GM12872 (cell line): ENCODE measurements around the gene IPO13.

Source experiments
- TF ChIP-seq, protein P1 (sequence below): IDR thresholded peaks from 3 replicates; pipeline ENCODE4 v1.5.1; 2011; ENCODE audit warnings: low read depth, mild to moderate bottlenecking, low read length, moderate library complexity; ENCODE audit not compliant: insufficient read depth

IPO13 gene

DNA sequence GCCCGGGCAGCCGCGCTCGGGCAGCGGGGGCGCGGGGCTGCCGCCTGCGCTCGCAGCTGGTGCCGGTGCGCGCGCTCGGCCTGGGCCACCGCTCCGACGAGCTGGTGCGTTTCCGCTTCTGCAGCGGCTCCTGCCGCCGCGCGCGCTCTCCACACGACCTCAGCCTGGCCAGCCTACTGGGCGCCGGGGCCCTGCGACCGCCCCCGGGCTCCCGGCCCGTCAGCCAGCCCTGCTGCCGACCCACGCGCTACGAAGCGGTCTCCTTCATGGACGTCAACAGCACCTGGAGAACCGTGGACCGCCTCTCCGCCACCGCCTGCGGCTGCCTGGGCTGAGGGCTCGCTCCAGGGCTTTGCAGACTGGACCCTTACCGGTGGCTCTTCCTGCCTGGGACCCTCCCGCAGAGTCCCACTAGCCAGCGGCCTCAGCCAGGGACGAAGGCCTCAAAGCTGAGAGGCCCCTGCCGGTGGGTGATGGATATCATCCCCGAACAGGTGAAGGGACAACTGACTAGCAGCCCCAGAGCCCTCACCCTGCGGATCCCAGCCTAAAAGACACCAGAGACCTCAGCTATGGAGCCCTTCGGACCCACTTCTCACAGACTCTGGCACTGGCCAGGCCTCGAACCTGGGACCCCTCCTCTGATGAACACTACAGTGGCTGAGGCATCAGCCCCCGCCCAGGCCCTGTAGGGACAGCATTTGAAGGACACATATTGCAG is 10.2 kb upstream of the IPO13 start:
- TF ChIP-seq, protein P1, sequence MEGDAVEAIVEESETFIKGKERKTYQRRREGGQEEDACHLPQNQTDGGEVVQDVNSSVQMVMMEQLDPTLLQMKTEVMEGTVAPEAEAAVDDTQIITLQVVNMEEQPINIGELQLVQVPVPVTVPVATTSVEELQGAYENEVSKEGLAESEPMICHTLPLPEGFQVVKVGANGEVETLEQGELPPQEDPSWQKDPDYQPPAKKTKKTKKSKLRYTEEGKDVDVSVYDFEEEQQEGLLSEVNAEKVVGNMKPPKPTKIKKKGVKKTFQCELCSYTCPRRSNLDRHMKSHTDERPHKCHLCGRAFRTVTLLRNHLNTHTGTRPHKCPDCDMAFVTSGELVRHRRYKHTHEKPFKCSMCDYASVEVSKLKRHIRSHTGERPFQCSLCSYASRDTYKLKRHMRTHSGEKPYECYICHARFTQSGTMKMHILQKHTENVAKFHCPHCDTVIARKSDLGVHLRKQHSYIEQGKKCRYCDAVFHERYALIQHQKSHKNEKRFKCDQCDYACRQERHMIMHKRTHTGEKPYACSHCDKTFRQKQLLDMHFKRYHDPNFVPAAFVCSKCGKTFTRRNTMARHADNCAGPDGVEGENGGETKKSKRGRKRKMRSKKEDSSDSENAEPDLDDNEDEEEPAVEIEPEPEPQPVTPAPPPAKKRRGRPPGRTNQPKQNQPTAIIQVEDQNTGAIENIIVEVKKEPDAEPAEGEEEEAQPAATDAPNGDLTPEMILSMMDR: peak; percentile 41; the same call in 2 of the 3 replicates

DNA sequence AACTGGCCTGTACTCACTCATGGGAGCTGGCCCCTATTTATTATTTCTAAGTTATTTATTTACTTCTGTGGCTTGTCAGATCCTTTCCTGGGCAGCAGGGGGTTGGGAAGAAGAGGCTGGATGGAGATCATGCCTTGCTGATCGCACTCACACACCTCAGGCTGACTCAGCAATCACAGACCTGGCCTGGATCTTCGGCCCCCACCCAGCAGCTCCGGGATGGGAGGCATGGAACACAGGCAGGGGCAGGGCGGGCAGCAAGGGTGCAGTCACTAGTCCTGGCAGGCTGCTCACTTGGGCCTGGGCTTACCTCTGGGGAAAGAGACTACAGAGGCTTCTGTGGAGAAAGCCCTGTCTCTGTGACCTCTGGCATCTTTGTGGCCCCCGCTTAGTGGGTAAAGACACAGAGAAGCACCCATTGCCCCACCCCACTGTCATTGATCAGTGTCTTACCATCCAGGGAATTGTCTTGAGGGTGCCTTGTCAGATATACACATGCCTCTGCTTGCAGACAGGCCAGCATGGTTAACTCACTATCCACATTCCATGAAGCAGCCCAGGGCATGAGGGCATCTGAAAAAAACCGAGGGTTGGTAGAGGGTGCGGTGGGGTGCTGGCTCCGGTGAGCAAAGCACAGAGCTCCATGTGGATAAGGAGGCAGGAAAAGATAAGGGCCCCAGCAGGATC is 9.4 kb upstream of the IPO13 start:
- TF ChIP-seq, protein P1: no peak

DNA sequence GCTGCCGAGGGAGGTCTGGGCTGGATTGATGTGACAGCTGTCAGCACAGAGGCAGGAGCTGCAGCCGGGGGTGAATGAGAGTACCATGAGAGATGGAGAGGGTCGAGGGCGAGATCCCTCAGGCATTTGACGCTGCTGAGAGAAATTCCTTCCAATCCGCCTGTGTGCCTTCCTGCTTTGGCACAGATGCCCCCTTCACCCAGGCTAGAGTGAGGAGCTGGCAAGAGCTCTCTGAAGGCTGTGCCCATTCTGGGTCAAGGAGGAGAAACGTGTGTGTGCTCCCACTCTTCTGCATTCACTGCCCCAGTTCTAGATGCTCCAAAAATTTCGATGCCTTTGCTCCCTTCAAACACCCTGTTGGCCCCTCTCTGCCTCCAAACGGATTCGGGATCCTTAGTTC is 8.4 kb upstream of the IPO13 start:
- TF ChIP-seq, protein P1: no peak

DNA sequence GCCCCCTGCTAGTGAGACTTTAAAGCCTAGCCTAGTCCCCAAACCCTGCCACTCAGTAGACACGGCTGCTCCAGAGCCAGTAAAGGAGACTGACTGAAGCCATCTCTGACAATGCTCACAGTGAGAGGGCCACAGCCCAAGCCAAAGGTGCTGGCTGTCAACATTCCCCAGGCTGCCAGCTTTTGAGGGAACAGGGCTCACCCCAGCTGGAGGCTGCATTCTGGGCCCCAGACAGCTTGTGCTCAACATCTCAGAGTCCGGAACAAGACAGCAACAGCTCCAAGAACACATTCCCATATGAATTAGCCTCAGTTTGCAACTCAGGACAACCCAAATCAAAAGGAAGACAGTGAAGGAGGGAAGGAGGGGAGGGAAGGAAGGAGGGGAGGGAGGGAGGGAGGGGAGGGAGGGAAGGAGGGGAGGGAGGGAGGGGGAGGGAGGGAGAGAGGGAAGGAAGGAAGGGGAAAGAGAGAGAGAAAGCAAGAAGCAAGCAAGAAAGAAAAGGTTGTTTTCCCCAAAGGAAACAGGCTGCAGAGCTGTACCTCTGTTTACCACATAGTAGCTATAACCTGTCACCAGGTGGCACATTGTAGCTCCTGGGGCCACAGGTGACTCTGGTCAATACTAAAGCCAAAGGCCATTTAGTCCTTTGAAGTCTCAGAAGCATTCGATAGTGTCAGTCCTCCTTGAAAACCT is 7.7 kb upstream of the IPO13 start:
- TF ChIP-seq, protein P1: no peak

DNA sequence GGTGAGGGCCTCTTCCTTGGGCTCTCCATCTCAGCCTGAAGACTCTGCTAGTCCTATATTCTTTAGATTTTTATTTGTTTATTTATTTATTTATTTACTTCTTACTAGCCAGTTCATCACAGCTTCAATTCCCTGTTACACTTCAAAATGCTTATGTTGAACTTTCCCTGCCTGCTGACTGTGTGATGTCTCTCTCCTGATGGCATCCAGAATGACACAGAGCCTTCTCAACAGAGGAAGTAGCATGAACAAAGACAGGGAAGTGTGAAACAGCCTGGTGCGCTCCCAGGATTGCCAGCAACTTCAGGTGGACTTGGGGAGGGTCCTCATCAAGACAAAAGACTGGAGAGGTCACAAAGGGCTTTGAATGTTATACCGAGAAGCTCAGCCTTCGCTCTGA is 4.3 kb upstream of the IPO13 start:
- TF ChIP-seq, protein P1: no peak

DNA sequence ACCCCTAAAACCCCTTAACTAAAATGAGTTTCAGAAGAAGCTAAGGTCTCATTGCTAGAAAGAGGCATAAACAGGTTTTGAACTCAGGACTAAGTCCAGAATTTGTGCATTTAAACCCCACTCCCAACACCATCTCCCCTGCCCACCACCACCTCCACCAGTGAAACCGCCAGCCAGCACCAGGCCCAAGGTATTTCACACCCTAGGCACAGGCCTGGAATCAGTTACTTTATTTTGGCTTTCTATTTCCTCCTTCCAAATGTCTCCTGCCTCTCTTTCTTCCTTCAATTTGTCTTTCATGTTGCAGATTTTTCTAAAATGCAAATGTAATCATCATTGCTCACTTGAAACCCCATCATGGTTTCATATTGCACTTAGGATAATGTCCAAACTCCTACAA is 1.9 kb upstream of the IPO13 start:
- TF ChIP-seq, protein P1: no peak

DNA sequence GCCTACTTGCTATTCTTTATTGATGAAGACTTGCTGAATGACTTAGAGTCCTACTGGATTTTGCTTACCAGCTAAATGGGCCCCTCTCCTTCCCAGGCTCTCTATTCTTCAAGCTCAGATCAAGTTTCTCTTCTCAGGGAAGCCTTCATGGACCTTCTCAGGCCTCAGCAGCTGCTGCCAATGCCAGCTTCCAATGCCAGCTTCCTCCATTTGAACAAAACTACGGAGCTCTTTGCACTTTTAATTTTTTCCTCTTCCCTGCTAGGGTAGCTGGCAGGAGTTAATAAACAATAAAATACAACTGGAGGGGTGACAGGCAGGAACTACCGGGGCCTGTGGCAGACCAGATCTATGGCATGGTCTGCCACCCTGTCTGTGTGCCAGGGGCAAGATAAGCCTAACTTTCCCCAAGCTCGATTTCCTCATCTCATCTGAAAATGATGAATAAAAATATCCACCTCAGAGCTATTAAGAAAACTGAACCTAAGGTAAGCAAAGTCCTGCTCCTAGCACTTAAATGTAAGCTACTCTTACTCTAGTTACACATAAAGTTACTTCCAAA is 995 bp upstream of the IPO13 start:
- TF ChIP-seq, protein P1: no peak
